ENCODE results near the gene CTNNBL1.

GRCh38 chr20:37681384-37682112 is 12.3 kb upstream of the CTNNBL1 start:
- no peak for TF ChIP-seq CTCF (IDR thresholded peaks at IDR 0.05)
- TF ChIP-seq POLR2A (IDR thresholded peaks at IDR 0.05), result no peak

All from uterus (tissue), 2 donors.